Adipose tissue (tissue), 3 donors: ENCODE results near the gene PRKRA. TPM values are rescaled to one million over a fixed set of nuclear protein-coding genes. Genes with fewer than 3 reads are reported as not detected.

ENCODE experiments used
- H3K27ac ChIP-seq: one replicate; pipeline ENCODE4 v1.5.1; 2013; ENCODE audit warnings: low read depth, low read length
- WGBS, 3 donors: extraction: QIAGEN DNeasy Blood & Tissue Kit; methylation state at CpG; one replicate each; pipeline ENCODE4 v1.1.7; 2013; 5-methylcytosine and 5-hydroxymethylcytosine counted together
- polyA plus RNA-seq, 3 donors: library from polyadenylated mRNA; stranded (reverse); fragments of 200-250 nt; gene quantifications; one replicate each; pipeline ENCODE4 v1.2.3, GENCODE V29; 2013
- donor health status: healthy with polysubstance abuse.
- donor health status: Bipolar disorder and iron deficiency.
- donor health status: healthy.

Gene PRKRA
- polyA plus RNA-seq = 10 to 100 TPM; 20.8 to 46.2 (median 37.3) TPM

DNA sequence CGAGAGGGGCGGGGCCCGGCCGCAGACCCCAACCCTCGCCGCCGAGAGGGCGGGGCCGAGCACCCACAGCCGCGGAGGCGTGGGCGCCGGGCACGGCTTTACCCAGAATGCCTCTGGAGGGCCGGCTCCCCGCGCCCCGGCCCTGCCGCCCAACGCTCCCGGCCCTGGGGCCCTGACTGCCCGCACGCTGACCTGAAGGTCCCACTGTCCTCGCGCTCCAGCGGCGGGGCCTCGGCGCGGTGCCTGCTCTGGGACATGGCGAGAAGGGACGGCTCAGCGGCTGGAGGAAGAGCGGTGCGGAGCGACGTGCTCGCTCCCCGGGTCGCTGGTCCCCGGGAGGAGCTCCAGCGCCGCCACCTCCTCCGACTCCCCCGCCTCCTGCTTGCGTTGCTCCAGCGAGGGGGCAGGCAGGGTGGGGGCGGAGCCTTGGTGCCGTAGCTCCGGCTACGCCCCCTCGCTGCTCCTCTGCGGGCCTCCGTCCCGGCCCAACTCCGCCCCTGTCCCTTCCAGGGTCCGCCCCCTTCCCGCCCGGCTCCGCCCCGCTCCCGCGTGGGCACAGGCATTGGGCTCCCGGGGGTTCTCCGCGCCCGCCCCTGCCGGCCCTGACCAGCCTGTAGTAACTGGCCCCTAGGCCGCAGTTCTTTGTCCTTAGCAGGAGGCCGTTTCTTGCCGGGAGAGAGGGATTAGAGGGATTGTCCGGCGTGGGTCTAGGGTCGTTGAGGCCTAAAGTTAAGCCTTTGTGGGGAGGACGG lies at the start of gene PRKRA, which contains the start of gene PJVK:
Gene PRKRA, minus strand, starts transcription at position 402 of the 752 bp plus-strand sequence. Its CDS starts 145 bp downstream, at position 257.
Gene PJVK, plus strand, starts transcription at position 605 of the 752 bp plus-strand sequence. CDS start 2,032 bp downstream, outside the sequence.
- WGBS, 3 donors = 1% methylated on average over 57 to 76 of the region's 76 CpGs
- peak within 1 kb of the TSS; percentile 80 for H3K27ac ChIP-seq

DNA sequence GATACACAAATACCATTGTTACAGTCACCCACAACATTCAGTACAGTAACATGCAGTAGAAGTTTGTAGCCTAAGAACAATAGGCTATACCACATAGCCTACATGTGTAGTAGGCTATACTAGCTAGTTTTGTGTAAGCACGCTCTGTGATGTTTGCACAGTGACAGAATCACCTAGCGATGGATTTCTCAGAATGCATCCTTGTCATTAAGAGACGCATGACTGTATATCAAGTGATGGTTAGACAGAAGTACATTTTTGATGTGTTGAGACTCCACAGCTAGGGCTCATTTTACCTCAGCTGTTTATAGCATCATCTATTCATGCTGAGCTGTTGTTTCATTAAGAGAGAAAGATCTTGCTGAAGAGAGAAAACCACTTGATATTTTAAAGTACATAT lies 48.7 kb upstream of the PRKRA start:
- WGBS, 3 donors = 93 to 98% (median 98%) methylated on average over 3 of the region's 3 CpGs
- H3K27ac ChIP-seq = no peak overlapping the region

DNA sequence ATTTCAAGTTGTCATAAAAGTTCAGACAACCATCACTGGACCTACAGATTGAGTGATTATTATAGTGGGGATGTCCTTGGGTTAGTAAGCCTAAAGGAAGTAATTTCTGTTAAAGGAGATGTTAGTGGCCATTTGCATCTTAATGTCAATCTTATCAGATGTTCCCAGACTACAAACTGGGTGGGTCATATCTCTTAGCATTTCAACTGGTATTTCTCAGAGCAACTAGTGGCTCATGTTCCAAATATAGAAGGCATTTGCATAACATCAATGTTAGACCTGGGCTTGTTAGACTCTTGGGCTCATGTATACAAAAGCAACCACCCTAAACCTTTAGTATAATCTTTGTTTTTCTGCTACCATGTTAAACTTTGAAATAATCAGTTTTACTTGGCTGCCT lies 47.2 kb upstream of the PRKRA start:
- H3K27ac ChIP-seq = no peak overlapping the region

DNA sequence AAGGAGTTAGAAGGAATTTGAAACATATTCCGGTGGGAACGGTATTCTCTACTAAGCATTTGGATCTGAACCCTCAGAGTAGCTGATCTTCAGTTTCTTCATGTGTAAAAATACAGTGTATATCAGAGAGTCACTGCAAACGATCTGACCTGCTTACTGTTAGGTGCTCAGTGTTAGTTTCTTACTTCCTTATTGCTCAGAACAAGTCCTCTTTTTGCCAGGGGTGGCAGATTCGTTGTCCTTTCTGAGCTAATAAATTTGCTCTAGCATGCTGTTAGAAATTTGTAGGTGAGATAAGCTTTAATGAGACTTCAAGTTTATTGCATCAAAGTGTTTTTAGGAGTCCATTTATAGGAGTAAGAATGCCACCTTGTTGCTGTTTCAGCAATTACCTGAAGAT lies 45.1 kb upstream of the PRKRA start:
- no peak overlapping the region for H3K27ac ChIP-seq
- 70 to 85% (median 76%) methylated on average over 4 of the region's 4 CpGs for WGBS, 3 donors

DNA sequence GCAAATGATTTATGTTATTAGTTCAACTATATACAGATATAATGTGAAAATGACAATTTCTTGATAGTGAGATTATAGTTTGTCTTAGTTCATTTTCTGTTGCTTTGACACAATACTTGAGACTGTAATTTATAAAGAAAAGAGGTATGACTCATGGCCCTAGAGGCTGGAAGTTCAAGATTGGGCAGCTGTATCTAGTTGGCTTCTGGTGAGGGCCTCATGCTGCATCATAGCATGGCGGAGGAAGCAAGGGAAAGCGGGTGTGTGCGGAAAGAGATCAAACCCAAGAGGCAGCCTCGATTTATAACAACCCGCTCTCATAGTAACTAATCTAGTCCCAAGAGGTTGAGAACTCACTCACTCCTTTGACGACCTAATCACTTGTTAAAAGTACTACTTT lies 40.6 kb upstream of the PRKRA start:
- WGBS, 3 donors = 87 to 96% (median 96%) methylated on average over 6 of the region's 6 CpGs
- H3K27ac ChIP-seq = no peak overlapping the region

DNA sequence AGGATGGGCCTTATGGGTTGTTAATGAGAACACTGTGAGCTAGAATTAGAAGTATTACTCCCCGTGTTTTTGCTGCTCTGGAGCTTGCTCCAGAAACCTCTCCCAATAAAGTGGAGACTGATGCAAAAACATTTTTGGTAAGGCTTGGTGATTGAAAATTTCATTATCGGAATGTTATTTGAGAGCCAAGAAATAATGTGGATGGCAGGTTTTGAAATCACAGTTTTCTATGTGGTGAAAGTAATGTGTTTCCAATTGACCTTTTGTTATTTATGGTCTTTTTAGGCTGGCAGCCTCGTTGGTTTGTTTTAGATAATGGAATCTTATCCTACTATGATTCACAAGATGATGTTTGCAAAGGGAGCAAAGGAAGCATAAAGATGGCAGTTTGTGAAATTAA lies 34.4 kb upstream of the PRKRA start:
- 63 to 82% (median 63%) methylated on average over 3 of the region's 3 CpGs for WGBS, 3 donors
- H3K27ac ChIP-seq = no peak overlapping the region

DNA sequence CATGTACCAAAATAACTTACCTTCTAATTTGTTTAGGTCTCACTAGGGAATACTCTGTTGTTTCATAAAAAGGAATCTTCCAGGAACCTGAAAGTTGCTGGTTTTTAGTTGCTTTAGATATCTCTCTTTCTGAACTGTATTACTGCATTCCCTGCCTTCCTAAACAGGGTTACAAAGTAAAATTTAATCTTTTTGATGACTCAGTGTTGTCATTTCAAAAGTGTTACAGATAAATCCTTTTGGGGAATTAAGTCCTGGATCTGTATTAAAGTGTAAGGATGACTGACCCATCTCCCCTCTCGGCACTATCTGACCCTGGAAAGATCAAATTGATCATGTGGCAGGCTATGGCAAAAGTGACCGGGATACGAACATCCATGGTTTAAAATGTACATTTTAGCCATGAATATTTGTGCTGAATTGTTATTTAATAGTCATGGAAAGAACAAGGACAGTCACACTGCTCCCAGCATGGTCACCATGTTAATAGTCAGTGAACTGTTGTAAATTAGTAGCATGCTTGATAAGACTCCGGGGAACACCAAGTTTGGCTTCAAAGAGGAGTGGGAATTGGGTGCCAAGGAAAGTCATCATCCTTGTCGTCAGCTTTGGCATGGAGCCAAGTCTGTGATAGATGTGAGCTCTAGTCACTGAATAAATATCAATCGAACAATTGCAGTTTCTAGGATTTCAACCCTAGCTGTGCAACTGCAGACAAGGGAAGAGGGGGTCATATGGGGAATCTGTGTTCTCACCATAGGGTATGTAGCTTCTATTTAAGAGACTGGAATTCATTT lies 33.5 kb upstream of the PRKRA start:
- WGBS, 3 donors = 41 to 63% (median 58%) methylated on average over 6 of the region's 6 CpGs
- H3K27ac ChIP-seq = no peak overlapping the region

DNA sequence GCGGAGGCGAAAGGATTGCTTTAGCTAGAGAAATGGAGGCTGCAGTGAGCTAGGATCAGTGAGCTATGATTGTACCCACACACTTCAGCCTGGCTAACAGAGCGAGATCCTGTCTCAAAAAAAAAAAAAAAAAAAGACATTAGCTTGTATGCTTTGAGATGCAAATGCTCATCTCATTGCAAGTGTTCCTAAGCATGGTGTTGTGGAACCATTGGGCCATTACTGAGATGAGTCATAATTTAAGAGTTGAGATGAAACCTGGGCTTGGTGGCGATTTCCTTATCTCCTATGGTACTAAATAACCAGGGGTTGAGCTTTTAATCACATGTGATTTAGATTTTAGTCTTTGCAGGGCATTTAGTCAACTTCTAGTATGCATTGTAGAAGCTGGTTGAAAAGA lies 31.5 kb upstream of the PRKRA start:
- H3K27ac ChIP-seq = no peak overlapping the region
- 80 to 94% (median 94%) methylated on average over 4 of the region's 4 CpGs for WGBS, 3 donors

- WGBS, 3 donors = 0% methylated on average over 64 to 92 of the region's 92 CpGs
- H3K27ac ChIP-seq = peak within 1 kb of the TSS; percentile 43
These were observed 29.5 kb upstream of the PRKRA start, which contains the start of gene PLEKHA3 for GRCh38 chr2:178480227-178481181. Gene PLEKHA3 (plus strand): TSS chr2:178480457. CDS start chr2:178480870, 413 bp downstream.

GRCh38 chr2:178479758-178480226 lies 28.8 kb upstream of the PRKRA start:
- 21 to 26% (median 22%) methylated on average over 19 of the region's 19 CpGs for WGBS, 3 donors
- H3K27ac ChIP-seq = no peak overlapping the region

DNA sequence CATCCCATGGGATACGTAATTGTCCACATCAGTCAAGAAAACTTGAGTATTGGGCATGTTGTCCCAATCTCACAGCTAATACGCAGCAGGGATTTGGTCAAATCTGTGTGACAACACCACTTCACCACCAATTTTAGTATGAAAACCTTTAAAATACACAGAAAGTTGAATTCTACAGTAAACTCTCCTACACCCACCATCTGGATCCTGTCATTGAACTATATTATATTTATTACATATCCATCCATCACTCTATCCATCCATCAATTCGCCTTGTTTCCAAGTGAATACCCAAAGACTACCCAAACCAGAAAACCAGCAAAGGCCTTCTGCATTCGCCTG lies 28.3 kb upstream of the PRKRA start:
- WGBS, 3 donors = 55 to 58% (median 57%) methylated on average over 4 of the region's 4 CpGs

DNA sequence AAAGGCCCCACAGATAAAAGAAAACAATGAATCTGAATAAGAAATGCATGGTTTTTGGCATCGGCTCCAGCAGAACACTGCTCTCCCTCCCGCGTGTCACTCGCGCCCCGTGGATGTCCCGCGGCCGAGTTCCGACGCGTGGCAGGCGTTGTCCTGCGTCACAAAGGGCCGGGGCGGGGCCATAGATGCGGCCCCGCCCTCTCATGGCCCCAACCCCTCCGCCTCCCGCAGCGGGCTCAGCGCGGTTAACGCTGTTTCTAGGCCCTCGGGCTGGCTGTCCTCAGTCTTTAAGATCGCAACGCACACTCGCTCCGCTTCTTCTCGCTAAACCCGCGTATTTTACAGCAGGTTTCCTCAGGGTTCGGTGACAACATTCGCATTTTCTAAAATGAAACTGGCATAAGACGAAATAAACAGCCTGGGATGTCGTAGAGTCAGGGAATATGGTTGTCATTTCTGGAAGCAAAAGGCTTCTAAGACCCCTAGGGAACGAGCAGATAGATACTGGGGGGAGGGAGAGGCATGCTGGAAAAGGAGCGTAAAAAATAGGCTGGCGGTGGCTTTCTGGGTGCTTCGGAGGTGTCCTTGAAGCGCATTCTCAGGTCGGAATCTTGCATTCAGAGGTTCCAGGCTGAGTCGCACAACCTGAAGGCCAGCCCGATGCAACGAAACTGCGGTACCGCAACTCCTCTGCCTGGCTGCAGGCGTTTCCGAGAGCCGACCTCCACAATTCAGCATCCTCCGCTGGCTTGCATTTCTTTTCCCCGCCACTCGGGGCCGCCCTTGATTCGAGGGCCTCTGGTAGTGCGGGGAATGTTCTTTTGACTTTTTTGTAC lies 27.7 kb upstream of the PRKRA start, which contains the start of gene FKBP7:
Gene FKBP7, minus strand, starts transcription at position 162 of the 836 bp plus-strand sequence. Its CDS starts 101 bp downstream, at position 61.
- WGBS, 3 donors = 1% methylated on average over 56 of the region's 56 CpGs
- H3K27ac ChIP-seq = peak within 1 kb of the TSS; percentile 82

More for the DNA sequence above, 28.3 kb upstream of the PRKRA start:
- H3K27ac ChIP-seq = no peak overlapping the region

GRCh38 chr2:178478130-178478438 lies 27.1 kb upstream of the PRKRA start:
- H3K27ac ChIP-seq = no peak overlapping the region
- 0 to 1% (median 1%) methylated on average over 10 of the region's 10 CpGs for WGBS, 3 donors

- 10 to 13% (median 11%) methylated on average over 3 of the region's 3 CpGs for WGBS, 3 donors
- no peak overlapping the region for H3K27ac ChIP-seq
These were observed 26.6 kb upstream of the PRKRA start for GRCh38 chr2:178477443-178478129.

DNA sequence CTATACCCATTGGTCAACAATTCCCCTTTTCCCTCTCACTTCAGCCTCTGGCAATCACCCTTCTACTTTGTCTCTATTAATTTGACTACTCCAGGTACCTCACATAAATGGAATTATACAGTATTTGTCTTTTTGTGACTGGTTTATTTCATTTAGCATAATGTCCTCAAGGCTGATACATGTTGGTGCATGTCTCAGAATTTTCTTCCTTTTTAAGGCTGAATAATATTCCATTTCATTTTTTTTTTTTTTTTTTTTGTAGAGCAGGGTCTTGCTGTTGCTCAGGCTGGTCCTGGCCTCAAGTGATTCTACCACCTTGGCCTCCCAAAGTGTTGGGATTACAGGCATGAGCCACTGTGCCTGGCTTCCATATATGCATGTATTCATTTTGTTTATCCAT lies 25.5 kb upstream of the PRKRA start:
- no peak overlapping the region for H3K27ac ChIP-seq

- 94 to 96% (median 96%) methylated on average over 5 of the region's 5 CpGs for WGBS, 3 donors
- H3K27ac ChIP-seq = no peak overlapping the region
These were observed 23.6 kb upstream of the PRKRA start for GRCh38 chr2:178474560-178474959.

- H3K27ac ChIP-seq = no peak overlapping the region
- 55 to 73% (median 73%) methylated on average over 4 of the region's 4 CpGs for WGBS, 3 donors
These were observed 23.0 kb upstream of the PRKRA start for GRCh38 chr2:178473931-178474330.
